ENCODE results near the gene CAMKMT.

GRCh38 chr2:44708661-44709000 lies 346.9 kb downstream of the CAMKMT start:
- TF ChIP-seq, protein P1, sequence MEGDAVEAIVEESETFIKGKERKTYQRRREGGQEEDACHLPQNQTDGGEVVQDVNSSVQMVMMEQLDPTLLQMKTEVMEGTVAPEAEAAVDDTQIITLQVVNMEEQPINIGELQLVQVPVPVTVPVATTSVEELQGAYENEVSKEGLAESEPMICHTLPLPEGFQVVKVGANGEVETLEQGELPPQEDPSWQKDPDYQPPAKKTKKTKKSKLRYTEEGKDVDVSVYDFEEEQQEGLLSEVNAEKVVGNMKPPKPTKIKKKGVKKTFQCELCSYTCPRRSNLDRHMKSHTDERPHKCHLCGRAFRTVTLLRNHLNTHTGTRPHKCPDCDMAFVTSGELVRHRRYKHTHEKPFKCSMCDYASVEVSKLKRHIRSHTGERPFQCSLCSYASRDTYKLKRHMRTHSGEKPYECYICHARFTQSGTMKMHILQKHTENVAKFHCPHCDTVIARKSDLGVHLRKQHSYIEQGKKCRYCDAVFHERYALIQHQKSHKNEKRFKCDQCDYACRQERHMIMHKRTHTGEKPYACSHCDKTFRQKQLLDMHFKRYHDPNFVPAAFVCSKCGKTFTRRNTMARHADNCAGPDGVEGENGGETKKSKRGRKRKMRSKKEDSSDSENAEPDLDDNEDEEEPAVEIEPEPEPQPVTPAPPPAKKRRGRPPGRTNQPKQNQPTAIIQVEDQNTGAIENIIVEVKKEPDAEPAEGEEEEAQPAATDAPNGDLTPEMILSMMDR (IDR thresholded peaks at IDR 0.05) = no peak
- no peak for TF ChIP-seq POLR2AphosphoS5 (IDR thresholded peaks at IDR 0.05)
